Endometrial microvascular endothelial cells (primary cell): ENCODE measurements around the gene PRSS57. TPM values are rescaled to one million over a fixed set of nuclear protein-coding genes. Genes with fewer than 3 reads are reported as not detected.

Experiments
- in situ Hi-C: cut with HindIII; loops from 2 replicates; pipeline ENCODE4 v1.10.0; 2017; ENCODE audit warnings: low sequenced_read_pairs, low pct_unique_long_range_greater_than_20kb; ENCODE audit errors: inconsistent ontology term
- total RNA-seq: library from RNA; depleted of rRNA; stranded (reverse); fragments of >200 nt; gene quantifications from one replicate; pipeline ENCODE4 v1.2.3, GENCODE V29; 2015; ENCODE audit errors: inconsistent ontology term

PRSS57 gene
- total RNA-seq, 1 donor from 2014 or later: not detected

- in situ Hi-C loops: no loop called here
Measured at GRCh38 chr19:658916-659839, 36.1 kb downstream of the PRSS57 start.

GRCh38 chr19:658059-658839 lies 37.0 kb downstream of the PRSS57 start:
- in situ Hi-C loops: no loop called here

GRCh38 chr19:657611-658010 lies 37.6 kb downstream of the PRSS57 start:
- in situ Hi-C loops: no loop called here

GRCh38 chr19:656751-657559 lies 38.3 kb downstream of the PRSS57 start:
- in situ Hi-C loops: no loop called here

GRCh38 chr19:655691-656090 lies 39.6 kb downstream of the PRSS57 start:
- in situ Hi-C loops: no loop called here

- in situ Hi-C loops: no loop called here
Measured at GRCh38 chr19:653425-653824, 41.8 kb downstream of the PRSS57 start.

GRCh38 chr19:652467-653389 lies 42.5 kb downstream of the PRSS57 start:
- in situ Hi-C loops: no loop called here

GRCh38 chr19:651991-652390 lies 43.3 kb downstream of the PRSS57 start:
- in situ Hi-C loops: no loop called here

- in situ Hi-C loops: no loop called here
Measured at GRCh38 chr19:651114-651818, 44.0 kb downstream of the PRSS57 start.

- in situ Hi-C loops: no loop called here
Measured at GRCh38 chr19:650121-650520, 45.1 kb downstream of the PRSS57 start.

- in situ Hi-C loops: no loop called here
Measured at GRCh38 chr19:648904-649801, 46.1 kb downstream of the PRSS57 start.

GRCh38 chr19:648305-648704 lies 46.9 kb downstream of the PRSS57 start:
- in situ Hi-C loops: no loop called here

GRCh38 chr19:647566-648284 lies 47.5 kb downstream of the PRSS57 start:
- in situ Hi-C loops: no loop called here

GRCh38 chr19:646779-647565 lies 48.3 kb downstream of the PRSS57 start:
- in situ Hi-C loops: no loop called here
